Mammary epithelial cell (primary cell): ENCODE measurements around the gene CHST15.

Source experiments
- EZH2 ChIP-seq: IDR thresholded peaks from 2 replicates; pipeline ENCODE4 v1.6.1; 2012; ENCODE audit warnings: low read length, inconsistent platforms, borderline replicate concordance
- TF ChIP-seq, protein P1 (sequence below), 2 donors: IDR thresholded peaks in 1 of 2; conservative IDR thresholded peaks in 1 of 2; 2 replicates each; pipeline ENCODE4 v1.5.1; 2011 to 2012; ENCODE audit warnings: inconsistent platforms in 2 of 2, low read length in 2 of 2, mild to moderate bottlenecking in 2 of 2, control low read depth in 1 of 2, low read depth in 1 of 2; ENCODE audit not compliant: insufficient read depth in 1 of 2; ENCODE audit errors: extremely low read depth in 1 of 2

DNA sequence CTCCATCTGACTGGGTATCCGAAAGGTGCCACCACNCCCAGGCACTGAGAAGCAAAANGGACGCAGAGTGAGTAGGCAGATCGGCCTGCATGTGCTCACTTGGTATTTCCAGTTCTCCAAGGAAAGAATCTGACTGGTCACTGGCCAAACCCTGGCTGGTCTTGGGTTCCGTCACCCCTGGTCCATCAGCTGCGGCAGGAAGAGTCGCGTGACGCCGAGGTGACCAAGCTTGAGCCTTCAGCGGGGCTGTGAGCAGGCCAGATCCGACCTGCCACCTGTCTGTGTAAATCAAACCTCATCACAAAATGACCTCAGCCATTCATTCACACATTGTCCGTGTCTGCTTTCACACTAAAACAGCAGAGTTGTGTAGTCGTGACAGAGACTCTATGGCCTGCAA lies 28.8 kb upstream of the CHST15 start:
- TF ChIP-seq, protein P1, sequence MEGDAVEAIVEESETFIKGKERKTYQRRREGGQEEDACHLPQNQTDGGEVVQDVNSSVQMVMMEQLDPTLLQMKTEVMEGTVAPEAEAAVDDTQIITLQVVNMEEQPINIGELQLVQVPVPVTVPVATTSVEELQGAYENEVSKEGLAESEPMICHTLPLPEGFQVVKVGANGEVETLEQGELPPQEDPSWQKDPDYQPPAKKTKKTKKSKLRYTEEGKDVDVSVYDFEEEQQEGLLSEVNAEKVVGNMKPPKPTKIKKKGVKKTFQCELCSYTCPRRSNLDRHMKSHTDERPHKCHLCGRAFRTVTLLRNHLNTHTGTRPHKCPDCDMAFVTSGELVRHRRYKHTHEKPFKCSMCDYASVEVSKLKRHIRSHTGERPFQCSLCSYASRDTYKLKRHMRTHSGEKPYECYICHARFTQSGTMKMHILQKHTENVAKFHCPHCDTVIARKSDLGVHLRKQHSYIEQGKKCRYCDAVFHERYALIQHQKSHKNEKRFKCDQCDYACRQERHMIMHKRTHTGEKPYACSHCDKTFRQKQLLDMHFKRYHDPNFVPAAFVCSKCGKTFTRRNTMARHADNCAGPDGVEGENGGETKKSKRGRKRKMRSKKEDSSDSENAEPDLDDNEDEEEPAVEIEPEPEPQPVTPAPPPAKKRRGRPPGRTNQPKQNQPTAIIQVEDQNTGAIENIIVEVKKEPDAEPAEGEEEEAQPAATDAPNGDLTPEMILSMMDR (conservative IDR thresholded peaks at IDR 0.05 in 1 of 2, IDR thresholded peaks at IDR 0.05 in 1 of 2; ENCODE audit: extremely low read depth in 1 of 2, insufficient read depth in 1 of 2, low read depth in 1 of 2, low read length in 2 of 2) = no peak
- TF ChIP-seq EZH2 = no peak
